A549 (cell line): ENCODE data around the gene TF. TPM values are rescaled to one million over a fixed set of nuclear protein-coding genes. Genes with fewer than 3 reads are reported as not detected.

Source experiments
- ATAC-seq, 2 experiments: fragments of 200-7000 bp in 1 of 2; fragments of >200 bp in 1 of 2; cut with Nextera tagmentation in 1 of 2; cut with Tn5 transposase in 1 of 2; 3 replicates each; pipeline versions ENCODE4 v1.8.0 to v1.9.1; 2018 to 2020; ENCODE audit warnings: mild to moderate bottlenecking in 1 of 2, moderate library complexity in 1 of 2
- CTCF ChIA-PET: fragments of 300-600 bp; sonication (Branson Sonifier 250); formaldehyde crosslinking; extraction: SDS; loops from one replicate; lab custom pipeline; 2021; ENCODE audit warnings: antibody characterized with exemption, inconsistent platforms; lab: Yijun Ruan, JAX
- POLR2A ChIA-PET: fragments of 350-600 bp; formaldehyde crosslinking; extraction: SDS; loops from one replicate; lab custom pipeline; 2021; ENCODE audit warnings: antibody characterized with exemption, inconsistent platforms; lab: Yijun Ruan, JAX
- DNase-seq, 2 experiments: peaks; one replicate each; pipeline versions ENCODE4 v3.0.0 to v3.0.0-alpha.2; 2011 to 2016; ENCODE audit warnings: low read depth in 1 of 2, low spot score in 1 of 2
- FAIRE-seq: peaks from 2 replicates; lab custom pipeline; 2011; peaks lifted over from hg19 to GRCh38; lab: Jason Lieb, UNC
- H3K27ac ChIP-seq, 2 experiments: fragments of >200 bp; sonication (Bioruptor Twin); formaldehyde crosslinking; 3 replicates each; pipeline ENCODE4 v1.5.1; 2016 to 2017
- H3K4me1 ChIP-seq: fragments of >200 bp; sonication (Bioruptor Twin); formaldehyde crosslinking; 3 replicates; pipeline ENCODE4 v1.6.1; 2016
- H3K4me2 ChIP-seq: fragments of >200 bp; sonication (Bioruptor Twin); formaldehyde crosslinking; 3 replicates; pipeline ENCODE4 v1.6.1; 2016
- H3K4me3 ChIP-seq: fragments of >200 bp; sonication (Bioruptor Twin); formaldehyde crosslinking; 3 replicates; pipeline ENCODE4 v1.5.1; 2016
- H3K9me3 ChIP-seq: fragments of >200 bp; sonication (Bioruptor Twin); formaldehyde crosslinking; 3 replicates; pipeline ENCODE4 v1.6.1; 2016
- BHLHE40 ChIP-seq: IDR thresholded peaks from 2 replicates; pipeline ENCODE4 v1.6.1; 2012; ENCODE audit warnings: low read depth, low read length, inconsistent platforms
- CBX8 ChIP-seq: fragments of 200-600 bp; sonication (generic); IDR thresholded peaks from 2 replicates; pipeline ENCODE4 v1.6.1; 2016
- CHD2 ChIP-seq: fragments of 150-350 bp; IDR thresholded peaks from 2 replicates; pipeline ENCODE4 v1.6.1; 2014; ENCODE audit warnings: low read length; ENCODE audit not compliant: partially characterized antibody
- CHD4 ChIP-seq: fragments of 200-600 bp; sonication (generic); IDR thresholded peaks from 2 replicates; pipeline ENCODE4 v1.6.1; 2016; ENCODE audit warnings: antibody characterized with exemption, mild to moderate bottlenecking, borderline replicate concordance
- EHF ChIP-seq: fragments of 250-450 bp; sonication (Bioruptor Pico); IDR thresholded peaks from 2 replicates; pipeline ENCODE4 v1.5.0; 2020; ENCODE audit warnings: mild to moderate bottlenecking
- EP300 ChIP-seq, 2 experiments: fragments of >200 bp; sonication (Bioruptor Twin); formaldehyde crosslinking; IDR thresholded peaks; 2 replicates in 1 of 2; 3 replicates in 1 of 2; pipeline ENCODE4 v1.6.1; 2016 to 2017
- FOXS1 ChIP-seq: fragments of 250-450 bp; sonication (Bioruptor Pico); IDR thresholded peaks from 2 replicates; pipeline ENCODE4 v1.5.0; 2020; ENCODE audit warnings: mild to moderate bottlenecking, moderate library complexity
- HES2 ChIP-seq: fragments of >200 bp; sonication (Bioruptor Twin); formaldehyde crosslinking; IDR thresholded peaks from 2 replicates; pipeline ENCODE4 v1.6.1; 2016
- KDM1A ChIP-seq: fragments of 200-600 bp; sonication (generic); IDR thresholded peaks from 2 replicates; pipeline ENCODE4 v1.6.1; 2016; ENCODE audit warnings: low read depth, mild to moderate bottlenecking
- KDM5A ChIP-seq: fragments of 200-600 bp; sonication (generic); IDR thresholded peaks from 2 replicates; pipeline ENCODE4 v1.6.1; 2016; ENCODE audit warnings: antibody characterized with exemption, mild to moderate bottlenecking
- MAFK ChIP-seq: fragments of 450-650 bp; IDR thresholded peaks from 2 replicates; pipeline ENCODE4 v1.6.1; 2014; ENCODE audit not compliant: partially characterized antibody
- MAX ChIP-seq: IDR thresholded peaks from 2 replicates; pipeline ENCODE4 v1.6.1; 2012
- MAZ ChIP-seq: fragments of 150-350 bp; IDR thresholded peaks from 2 replicates; pipeline ENCODE4 v1.6.1; 2014; ENCODE audit warnings: antibody characterized with exemption, low read depth, low read length, borderline replicate concordance
- POLR2AphosphoS2 ChIP-seq: conservative IDR thresholded peaks from 2 replicates; pipeline ENCODE4 v1.6.1; 2012; ENCODE audit warnings: low read length, improper control_type of control experiment, inconsistent platforms
- RARB ChIP-seq: fragments of 250-450 bp; sonication (Bioruptor Pico); IDR thresholded peaks from 2 replicates; pipeline ENCODE4 v1.8.0; 2021; ENCODE audit warnings: mild to moderate bottlenecking, moderate library complexity
- RFX5 ChIP-seq: fragments of 450-650 bp; IDR thresholded peaks from 2 replicates; pipeline ENCODE4 v1.7.1; 2014; ENCODE audit warnings: antibody characterized with exemption, mild to moderate bottlenecking, moderate library complexity
- RNF2 ChIP-seq: fragments of 200-600 bp; sonication (generic); IDR thresholded peaks from 2 replicates; pipeline ENCODE4 v1.6.1; 2016; ENCODE audit warnings: low read depth, mild to moderate bottlenecking, antibody characterized with exemption, moderate library complexity, borderline replicate concordance
- SMC3 ChIP-seq: fragments of >200 bp; sonication (Bioruptor Twin); formaldehyde crosslinking; IDR thresholded peaks from 3 replicates; pipeline ENCODE4 v1.6.1; 2018; ENCODE audit warnings: inconsistent platforms
- TP53 ChIP-seq: fragments of 250-450 bp; sonication (Bioruptor Pico); IDR thresholded peaks from 2 replicates; pipeline ENCODE4 v1.5.0; 2021; ENCODE audit warnings: mild to moderate bottlenecking, moderate library complexity
- ZFP36 ChIP-seq: fragments of 450-650 bp; IDR thresholded peaks from 2 replicates; pipeline ENCODE4 v1.6.1; 2014; ENCODE audit warnings: borderline replicate concordance; ENCODE audit not compliant: partially characterized antibody
- ZSCAN20 ChIP-seq: fragments of 250-450 bp; sonication (Bioruptor Pico); IDR thresholded peaks from 2 replicates; pipeline ENCODE4 v1.8.0; 2022; ENCODE audit warnings: mild to moderate bottlenecking, moderate library complexity
- whole genome bisulfite sequencing: methylation state at CpG from one replicate; pipeline ENCODE4 v1.1.6; 2017; ENCODE audit errors: missing lambda C conversion rate; 5-methylcytosine and 5-hydroxymethylcytosine counted together
- polyA plus RNA-seq, 4 experiments: library from polyadenylated mRNA; depleted of rRNA in 3 of 4; stranded (reverse); fragments of >200 nt; fragmentation: RNase III in 1 of 4; extraction: RNeasy Plus Mini Kit Qiagen cat#74134 plus additional on column Dnase treatment in 1 of 4; gene quantifications; 2 replicates in 3 of 4; 3 replicates in 1 of 4; pipeline ENCODE4 v1.2.3, GENCODE V29; 2011 to 2017
- TF ChIP-seq, protein P1 (sequence below): fragments of 150-350 bp; IDR thresholded peaks from 2 replicates; pipeline ENCODE4 v1.6.1; 2014; ENCODE audit warnings: low read depth, mild to moderate bottlenecking, low read length
- TF ChIP-seq, protein P2 (sequence below): fragments of >200 bp; sonication (Bioruptor Twin); formaldehyde crosslinking; IDR thresholded peaks from 3 replicates; pipeline ENCODE4 v1.5.1; 2016
- TF ChIP-seq, protein P3 (sequence below): fragments of 450-650 bp; IDR thresholded peaks from 2 replicates; pipeline ENCODE4 v1.6.1; 2014; ENCODE audit warnings: antibody characterized with exemption

The TF gene
- polyA plus RNA-seq, 2 of the 4 experiments (the other 2 are of a cell fraction) = 0.53 to 10.5 TPM

DNA sequence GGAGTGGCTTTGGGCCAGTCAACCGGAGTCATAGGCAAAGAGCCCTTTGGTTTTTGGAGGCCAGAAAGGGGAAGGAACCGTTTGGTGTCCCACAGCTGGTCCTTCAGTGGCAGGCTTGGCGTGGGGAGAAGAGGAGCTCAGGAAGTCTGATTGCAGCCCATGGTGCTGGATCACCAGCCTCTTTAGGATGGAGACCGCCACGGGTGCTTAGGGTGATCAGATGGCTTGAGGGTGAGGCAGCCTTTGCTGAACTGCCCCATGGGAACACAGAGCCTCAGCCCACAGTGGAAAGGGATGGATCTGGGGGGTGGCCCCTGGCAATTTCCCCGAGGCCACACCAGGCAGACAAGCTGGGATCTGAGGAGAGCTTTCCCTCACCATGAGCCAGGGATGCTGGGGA is 45.8 kb upstream of the TF start:
- Histone ChIP-seq H3K4me3 (no peak overlapping the region), H3K9me3 (no peaks in the 10 kb centered on the region), H3K4me2 (no peak overlapping the region), H3K4me1 (no peaks in the 10 kb centered on the region), H3K27ac (no peak overlapping the region)
- DNase-seq (no peak), FAIRE-seq (no peak), ATAC-seq (no peak)
- POLR2A ChIA-PET = no interaction called here
- TF ChIP-seq MAX (no peak), EP300 (IDR thresholded peaks at IDR 0.05) (no peak), ZFP36 (no peak), SMC3 (no peak), HES2 (no peak), MAZ (no peak), POLR2AphosphoS2 (no peak)
- CTCF ChIA-PET = interaction anchor here (1.2 kb wide), 1 partner anchor 9 kb away, joined by 3 read pairs; no protein-coding TSS in a partner anchor
- 24% methylated on average over 4 of the region's 6 CpGs for WGBS

DNA sequence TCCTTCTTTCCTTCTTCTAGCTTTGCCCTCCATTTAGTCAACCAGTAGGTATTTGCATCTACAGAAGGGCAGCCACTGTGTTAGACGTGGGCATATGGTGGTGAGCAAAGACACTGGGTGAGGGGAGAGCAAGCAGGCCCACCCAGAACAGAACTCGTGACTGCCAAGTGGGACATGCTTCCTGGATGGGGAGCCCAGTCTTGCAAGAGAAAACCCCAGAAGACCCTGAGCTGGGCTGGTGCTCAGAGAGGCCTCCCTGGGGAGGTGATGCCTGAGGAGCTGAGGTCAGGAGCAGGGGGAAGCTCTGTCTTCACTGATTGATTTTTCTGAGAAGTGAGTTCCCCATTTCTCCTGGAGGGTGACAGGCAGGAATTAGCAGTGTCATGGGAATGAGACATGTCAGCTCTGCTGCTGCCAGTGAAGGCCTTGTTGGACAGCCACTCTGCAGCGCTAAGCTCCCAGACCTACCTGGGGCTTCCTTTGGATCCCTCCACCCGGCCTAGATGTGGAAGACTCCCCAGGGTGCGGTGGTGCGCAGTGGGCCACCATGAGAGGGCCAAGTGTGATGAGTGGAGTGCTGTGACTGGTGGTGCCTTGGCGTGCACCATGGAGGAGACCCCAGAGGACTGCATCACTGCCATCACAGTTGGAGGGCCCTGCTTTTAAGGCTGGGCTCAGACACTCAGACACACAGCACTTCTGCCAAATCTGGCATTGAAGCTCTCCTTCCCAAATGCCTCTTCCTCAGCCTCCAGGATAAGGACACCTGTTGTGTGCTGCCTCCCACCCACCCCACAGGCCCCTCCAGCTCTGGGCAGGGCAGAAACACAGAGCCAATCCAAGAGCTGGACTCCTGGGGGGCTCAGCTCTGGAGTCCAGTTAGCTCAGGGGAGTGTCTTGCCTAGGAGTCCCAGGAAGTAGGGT is 44.5 kb upstream of the TF start:
- ChIA-PET POLR2A (no interaction called here), CTCF (no interaction called here)
- Histone ChIP-seq H3K27ac (no peak overlapping the region), H3K9me3 (no peaks in the 10 kb centered on the region), H3K4me2 (no peak overlapping the region), H3K4me1 (no peaks in the 10 kb centered on the region), H3K4me3 (no peak overlapping the region)
- DNase-seq (no peak), FAIRE-seq (no peak), ATAC-seq (no peak)
- 42% methylated on average over 6 of the region's 7 CpGs for WGBS
- TF ChIP-seq ZSCAN20 (CRISPR knock-in tag) (no peak), CBX8 (no peak), KDM1A (no peak), RFX5 (no peak), MAZ (no peak), ZFP36 (no peak), KDM5A (no peak), EHF (CRISPR knock-in tag) (no peak), SMC3 (no peak), FOXS1 (CRISPR knock-in tag) (no peak), CHD4 (no peak), MAFK (no peak)
- TF ChIP-seq, protein P1, sequence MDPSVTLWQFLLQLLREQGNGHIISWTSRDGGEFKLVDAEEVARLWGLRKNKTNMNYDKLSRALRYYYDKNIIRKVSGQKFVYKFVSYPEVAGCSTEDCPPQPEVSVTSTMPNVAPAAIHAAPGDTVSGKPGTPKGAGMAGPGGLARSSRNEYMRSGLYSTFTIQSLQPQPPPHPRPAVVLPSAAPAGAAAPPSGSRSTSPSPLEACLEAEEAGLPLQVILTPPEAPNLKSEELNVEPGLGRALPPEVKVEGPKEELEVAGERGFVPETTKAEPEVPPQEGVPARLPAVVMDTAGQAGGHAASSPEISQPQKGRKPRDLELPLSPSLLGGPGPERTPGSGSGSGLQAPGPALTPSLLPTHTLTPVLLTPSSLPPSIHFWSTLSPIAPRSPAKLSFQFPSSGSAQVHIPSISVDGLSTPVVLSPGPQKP = no peak
- TF ChIP-seq, protein P2, sequence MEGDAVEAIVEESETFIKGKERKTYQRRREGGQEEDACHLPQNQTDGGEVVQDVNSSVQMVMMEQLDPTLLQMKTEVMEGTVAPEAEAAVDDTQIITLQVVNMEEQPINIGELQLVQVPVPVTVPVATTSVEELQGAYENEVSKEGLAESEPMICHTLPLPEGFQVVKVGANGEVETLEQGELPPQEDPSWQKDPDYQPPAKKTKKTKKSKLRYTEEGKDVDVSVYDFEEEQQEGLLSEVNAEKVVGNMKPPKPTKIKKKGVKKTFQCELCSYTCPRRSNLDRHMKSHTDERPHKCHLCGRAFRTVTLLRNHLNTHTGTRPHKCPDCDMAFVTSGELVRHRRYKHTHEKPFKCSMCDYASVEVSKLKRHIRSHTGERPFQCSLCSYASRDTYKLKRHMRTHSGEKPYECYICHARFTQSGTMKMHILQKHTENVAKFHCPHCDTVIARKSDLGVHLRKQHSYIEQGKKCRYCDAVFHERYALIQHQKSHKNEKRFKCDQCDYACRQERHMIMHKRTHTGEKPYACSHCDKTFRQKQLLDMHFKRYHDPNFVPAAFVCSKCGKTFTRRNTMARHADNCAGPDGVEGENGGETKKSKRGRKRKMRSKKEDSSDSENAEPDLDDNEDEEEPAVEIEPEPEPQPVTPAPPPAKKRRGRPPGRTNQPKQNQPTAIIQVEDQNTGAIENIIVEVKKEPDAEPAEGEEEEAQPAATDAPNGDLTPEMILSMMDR = no peak
- TF ChIP-seq, protein P3, sequence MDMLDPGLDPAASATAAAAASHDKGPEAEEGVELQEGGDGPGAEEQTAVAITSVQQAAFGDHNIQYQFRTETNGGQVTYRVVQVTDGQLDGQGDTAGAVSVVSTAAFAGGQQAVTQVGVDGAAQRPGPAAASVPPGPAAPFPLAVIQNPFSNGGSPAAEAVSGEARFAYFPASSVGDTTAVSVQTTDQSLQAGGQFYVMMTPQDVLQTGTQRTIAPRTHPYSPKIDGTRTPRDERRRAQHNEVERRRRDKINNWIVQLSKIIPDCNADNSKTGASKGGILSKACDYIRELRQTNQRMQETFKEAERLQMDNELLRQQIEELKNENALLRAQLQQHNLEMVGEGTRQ = no peak

GRCh38 chr3:133703915-133704314 is 42.3 kb upstream of the TF start:
- H3K4me3 ChIP-seq = no peak overlapping the region
- DNase-seq (no peak), ATAC-seq (no peak), FAIRE-seq (no peak)
- H3K9me3 ChIP-seq = no peaks in the 10 kb centered on the region
- no peak for TF ChIP-seq RARB
- no peak for TF ChIP-seq FOXS1 (CRISPR knock-in tag)
- no peak for TF ChIP-seq RNF2
- TF ChIP-seq TP53 = no peak
- no peak for TF ChIP-seq CHD2
- TF ChIP-seq BHLHE40 = no peak
- ChIA-PET CTCF (no interaction called here), POLR2A (no interaction called here)
- H3K4me1 ChIP-seq = no peaks in the 10 kb centered on the region
- H3K4me2 ChIP-seq = no peak overlapping the region
- no peak overlapping the region for H3K27ac ChIP-seq
- WGBS = 14% methylated on average over 1 of the region's 1 CpG
